HEK293 (cell line): ENCODE results near the gene PRKCZ.

Source experiments
- CTCF ChIA-PET: fragments of 350-600 bp; formaldehyde crosslinking; extraction: SDS; loops from one replicate; lab custom pipeline; 2021; ENCODE audit warnings: antibody characterized with exemption; lab: Yijun Ruan, JAX
- POLR2A ChIA-PET: fragments of 300-600 bp; formaldehyde crosslinking; extraction: SDS; loops from one replicate; lab custom pipeline; 2020; ENCODE audit warnings: antibody characterized with exemption, inconsistent platforms; lab: Yijun Ruan, JAX
- H3K27ac ChIP-seq: fragments of 200-500 bp; sonication (Bioruptor generic); 2 replicates; pipeline ENCODE4 v1.5.1; 2014; ENCODE audit warnings: low read depth, low read length, control low read depth, inconsistent platforms; ENCODE audit errors: extremely low read depth
- H3K36me3 ChIP-seq, 2 experiments: fragments of 200-500 bp in 1 of 2; sonication (Bioruptor generic) in 1 of 2; 1 replicate in 1 of 2; 2 replicates in 1 of 2; pipeline ENCODE4 v1.5.1; 2014 to 2017; ENCODE audit warnings: inconsistent platforms in 2 of 2, low read length in 2 of 2; ENCODE audit not compliant: control insufficient read depth in 2 of 2, insufficient read depth in 1 of 2
- H3K4me1 ChIP-seq: fragments of 200-500 bp; sonication (Bioruptor generic); 2 replicates; pipeline ENCODE4 v1.5.1; 2014; ENCODE audit warnings: mild to moderate bottlenecking, low read length, inconsistent platforms; ENCODE audit not compliant: control insufficient read depth, insufficient read depth
- H3K4me3 ChIP-seq: 2 replicates; pipeline ENCODE4 v1.5.1; 2011; ENCODE audit warnings: low read depth, mild to moderate bottlenecking, control low read depth, low read length, moderate library complexity
- H3K9me3 ChIP-seq: fragments of 200-500 bp; sonication (Bioruptor generic); 2 replicates; pipeline ENCODE4 v1.5.1; 2014; ENCODE audit warnings: low read depth, low read length, inconsistent platforms; ENCODE audit not compliant: control insufficient read depth, insufficient read depth
- BCL11A ChIP-seq: fragments of 450-650 bp; formaldehyde crosslinking; IDR thresholded peaks from 2 replicates; pipeline ENCODE4 v1.5.1; 2016; ENCODE audit warnings: low read depth, missing biosample characterization, missing genetic modification characterization
- GFI1B ChIP-seq: fragments of 450-650 bp; formaldehyde crosslinking; IDR thresholded peaks from 2 replicates; pipeline ENCODE4 v1.5.1; 2016; ENCODE audit warnings: missing biosample characterization, missing genetic modification characterization
- GLIS2 ChIP-seq: fragments of 450-650 bp; formaldehyde crosslinking; IDR thresholded peaks from 2 replicates; pipeline ENCODE4 v1.5.1; 2016; ENCODE audit warnings: missing biosample characterization, missing genetic modification characterization
- KLF9 ChIP-seq: fragments of 450-650 bp; formaldehyde crosslinking; IDR thresholded peaks from 2 replicates; pipeline ENCODE4 v1.5.1; 2016; ENCODE audit warnings: missing biosample characterization, missing genetic modification characterization, low read depth
- OSR2 ChIP-seq: fragments of 450-650 bp; formaldehyde crosslinking; IDR thresholded peaks from 2 replicates; pipeline ENCODE4 v1.5.1; 2016; ENCODE audit warnings: missing biosample characterization, missing genetic modification characterization
- PRDM4 ChIP-seq: fragments of 450-650 bp; formaldehyde crosslinking; IDR thresholded peaks from 2 replicates; pipeline ENCODE4 v1.5.1; 2017; ENCODE audit warnings: missing biosample characterization, missing genetic modification characterization
- RBAK ChIP-seq: fragments of 450-650 bp; formaldehyde crosslinking; IDR thresholded peaks from 2 replicates; pipeline ENCODE4 v1.5.1; 2016; ENCODE audit warnings: missing biosample characterization, missing genetic modification characterization
- SCRT2 ChIP-seq: fragments of 450-650 bp; formaldehyde crosslinking; IDR thresholded peaks from 2 replicates; pipeline ENCODE4 v1.5.1; 2016; ENCODE audit warnings: missing biosample characterization, missing genetic modification characterization
- SETDB1 ChIP-seq: IDR thresholded peaks from one replicate; pipeline ENCODE4 v1.6.1; 2017; ENCODE audit warnings: mild to moderate bottlenecking, low read length, moderate library complexity, mixed read lengths; ENCODE audit not compliant: insufficient read length
- SP3 ChIP-seq: fragments of 450-650 bp; formaldehyde crosslinking; IDR thresholded peaks from 2 replicates; pipeline ENCODE4 v1.5.1; 2016; ENCODE audit warnings: missing biosample characterization, missing genetic modification characterization
- TCF7L2 ChIP-seq: IDR thresholded peaks from 2 replicates; pipeline ENCODE4 v1.6.1; 2011; ENCODE audit warnings: low read depth, mild to moderate bottlenecking, inconsistent platforms, low read length, moderate library complexity, borderline replicate concordance
- ZBTB20 ChIP-seq: fragments of 450-650 bp; formaldehyde crosslinking; IDR thresholded peaks from 2 replicates; pipeline ENCODE4 v1.5.1; 2016; ENCODE audit warnings: missing biosample characterization, missing genetic modification characterization
- ZBTB21 ChIP-seq: fragments of 450-650 bp; formaldehyde crosslinking; IDR thresholded peaks from 2 replicates; pipeline ENCODE4 v1.5.1; 2017; ENCODE audit warnings: missing biosample characterization, missing genetic modification characterization
- ZBTB44 ChIP-seq: fragments of 450-650 bp; IDR thresholded peaks from 2 replicates; pipeline ENCODE4 v1.5.1; 2018; ENCODE audit warnings: missing biosample characterization, mild to moderate bottlenecking, missing genetic modification characterization
- ZBTB6 ChIP-seq: fragments of 450-650 bp; formaldehyde crosslinking; IDR thresholded peaks from 2 replicates; pipeline ENCODE4 v1.5.1; 2017; ENCODE audit warnings: missing biosample characterization, missing genetic modification characterization
- ZNF138 ChIP-seq: fragments of 450-650 bp; formaldehyde crosslinking; IDR thresholded peaks from 2 replicates; pipeline ENCODE4 v1.5.1; 2016; ENCODE audit warnings: missing biosample characterization, missing genetic modification characterization, borderline replicate concordance
- ZNF16 ChIP-seq: fragments of 450-650 bp; formaldehyde crosslinking; IDR thresholded peaks from 2 replicates; pipeline ENCODE4 v1.5.1; 2016; ENCODE audit warnings: low read depth, missing biosample characterization, missing genetic modification characterization
- ZNF292 ChIP-seq: fragments of 450-650 bp; formaldehyde crosslinking; IDR thresholded peaks from 2 replicates; pipeline ENCODE4 v1.5.1; 2016; ENCODE audit warnings: low read depth, missing biosample characterization, missing genetic modification characterization, borderline replicate concordance
- ZNF366 ChIP-seq: fragments of 450-650 bp; formaldehyde crosslinking; conservative IDR thresholded peaks from 2 replicates; pipeline ENCODE4 v1.5.1; 2016; ENCODE audit warnings: missing biosample characterization, missing genetic modification characterization
- ZNF426 ChIP-seq: fragments of 450-650 bp; formaldehyde crosslinking; IDR thresholded peaks from 2 replicates; pipeline ENCODE4 v1.5.1; 2017; ENCODE audit warnings: missing biosample characterization, missing genetic modification characterization, mild to moderate bottlenecking, inconsistent platforms, moderate library complexity
- ZNF510 ChIP-seq: fragments of 450-650 bp; formaldehyde crosslinking; IDR thresholded peaks from 2 replicates; pipeline ENCODE4 v1.5.1; 2018; ENCODE audit warnings: mild to moderate bottlenecking, missing genetic modification characterization, missing biosample characterization; ENCODE audit not compliant: insufficient replicate concordance
- ZNF560 ChIP-seq: fragments of 450-650 bp; formaldehyde crosslinking; IDR thresholded peaks from 2 replicates; pipeline ENCODE4 v1.5.1; 2017; ENCODE audit warnings: missing biosample characterization, missing genetic modification characterization, borderline replicate concordance
- ZNF600 ChIP-seq: fragments of 450-650 bp; formaldehyde crosslinking; IDR thresholded peaks from 2 replicates; pipeline ENCODE4 v1.5.1; 2016; ENCODE audit warnings: missing biosample characterization, missing genetic modification characterization
- ZNF610 ChIP-seq: fragments of 450-650 bp; formaldehyde crosslinking; IDR thresholded peaks from 2 replicates; pipeline ENCODE4 v1.5.1; 2016; ENCODE audit warnings: missing biosample characterization, missing genetic modification characterization, borderline replicate concordance
- ZNF624 ChIP-seq: fragments of 450-650 bp; formaldehyde crosslinking; IDR thresholded peaks from 2 replicates; pipeline ENCODE4 v1.5.1; 2017; ENCODE audit warnings: missing biosample characterization, missing genetic modification characterization
- ZNF629 ChIP-seq: fragments of 450-650 bp; formaldehyde crosslinking; IDR thresholded peaks from 2 replicates; pipeline ENCODE4 v1.5.1; 2017; ENCODE audit warnings: missing biosample characterization, missing genetic modification characterization
- ZNF785 ChIP-seq: fragments of 450-650 bp; formaldehyde crosslinking; IDR thresholded peaks from 2 replicates; pipeline ENCODE4 v1.5.1; 2016; ENCODE audit warnings: missing biosample characterization, missing genetic modification characterization
- ZNF830 ChIP-seq: fragments of 450-650 bp; IDR thresholded peaks from 2 replicates; pipeline ENCODE4 v1.5.0; 2018; ENCODE audit warnings: missing biosample characterization, missing genetic modification characterization, low read depth, mild to moderate bottlenecking, moderate library complexity
- ZSCAN4 ChIP-seq: fragments of 450-650 bp; formaldehyde crosslinking; IDR thresholded peaks from 2 replicates; pipeline ENCODE4 v1.5.1; 2017; ENCODE audit warnings: missing biosample characterization, missing genetic modification characterization

PRKCZ gene

GRCh38 chr1:2230781-2231531, 180.7 kb downstream of the PRKCZ start (continued):
- TF ChIP-seq SCRT2 (tag by site-specific recombination): peak; percentile 95
- TF ChIP-seq ZNF366 (tag by site-specific recombination): no peak; the same call in 1 of the 2 replicates
- no peak for TF ChIP-seq ZNF16 (tag by site-specific recombination)
- TF ChIP-seq ZBTB21 (tag by site-specific recombination): no peak
- no peak for TF ChIP-seq ZNF292 (tag by site-specific recombination)

- H3K9me3 ChIP-seq: no peaks in the 10 kb centered on the region
- peak overlapping the region; percentile 90 for H3K27ac ChIP-seq
- H3K4me3 ChIP-seq: peak overlapping the region; percentile 78
- H3K36me3 ChIP-seq: peaks cover 0 to 29% of the 10 kb centered on the region in 2 experiments; a peak in 1 of 3 replicates
- peaks cover 17% of the 10 kb centered on the region for H3K4me1 ChIP-seq
- ChIA-PET CTCF (interaction anchor here (1.2 to 1.5 kb wide), 2 partner anchors 37 to 83 kb away, joined by 3 to 7 read pairs; partner anchors contain the start of gene FAAP20), POLR2A (interaction anchor here (0.6 to 1.5 kb wide), 8 partner anchors 19 to 160 kb away, joined by 3 to 6 read pairs (median 3); partner anchors contain the start of genes MORN1 and RER1)
- TF ChIP-seq ZNF624 (tag by site-specific recombination): no peak
- 0 out of 2 replicates have a peak, but pooled peaks have one; percentile 12 for TF ChIP-seq BCL11A (tag by site-specific recombination)
- TF ChIP-seq SETDB1: no peak
- no peak for TF ChIP-seq ZSCAN4 (tag by site-specific recombination)
- TF ChIP-seq ZNF510 (tag by site-specific recombination): no peak
- TF ChIP-seq ZNF560: no peak
- peak; percentile 89 for TF ChIP-seq ZBTB6 (tag by site-specific recombination)
- 0 out of 2 replicates have a peak, but pooled peaks have one; percentile 41 for TF ChIP-seq ZNF600
- no peak for TF ChIP-seq ZNF426 (tag by site-specific recombination)
- TF ChIP-seq KLF9 (tag by site-specific recombination): peak; percentile 98
- no peak for TF ChIP-seq RBAK (tag by site-specific recombination)
- no peak for TF ChIP-seq ZNF629 (tag by site-specific recombination)
- TF ChIP-seq ZNF785 (tag by site-specific recombination): no peak
- TF ChIP-seq ZBTB44: no peak
- TF ChIP-seq PRDM4 (tag by site-specific recombination): no peak
- no peak for TF ChIP-seq GFI1B
- TF ChIP-seq ZNF830 (tag by site-specific recombination): no peak
- TF ChIP-seq ZNF138 (tag by site-specific recombination): no peak
- peak; percentile 17; the same call in 1 of the 2 replicates for TF ChIP-seq ZNF610 (tag by site-specific recombination)
- peak; percentile 47 for TF ChIP-seq GLIS2 (tag by site-specific recombination)
- TF ChIP-seq TCF7L2: peak; percentile 57
- peak; percentile 41; the same call in 1 of the 2 replicates for TF ChIP-seq ZBTB20 (tag by site-specific recombination)
- peak; percentile 82 for TF ChIP-seq SP3
- TF ChIP-seq OSR2 (tag by site-specific recombination): peak; percentile 90
These were observed 181.5 kb downstream of the PRKCZ start for GRCh38 chr1:2231532-2232254.
